GM12892 (cell line): ENCODE results near the gene LGALS9.

ENCODE experiments used
- DNase-seq: peaks from one replicate; pipeline ENCODE4 v3.0.0; 2011; ENCODE audit not compliant: insufficient read length
- FAIRE-seq: peaks from 2 replicates; lab custom pipeline; 2011; peaks lifted over from hg19 to GRCh38; lab: Jason Lieb, UNC
- POLR2A ChIP-seq: IDR thresholded peaks from 2 replicates; pipeline ENCODE4 v1.6.1; 2011; ENCODE audit warnings: low read depth, low read length, control low read depth
- POLR2AphosphoS5 ChIP-seq: IDR thresholded peaks from 2 replicates; pipeline ENCODE4 v1.6.1; 2011; ENCODE audit warnings: low read depth, low read length, control low read depth
- TAF1 ChIP-seq: IDR thresholded peaks from 2 replicates; pipeline ENCODE4 v1.6.1; 2011; ENCODE audit warnings: low read depth, mild to moderate bottlenecking, control low read depth, low read length, borderline replicate concordance

The LGALS9 gene

DNA sequence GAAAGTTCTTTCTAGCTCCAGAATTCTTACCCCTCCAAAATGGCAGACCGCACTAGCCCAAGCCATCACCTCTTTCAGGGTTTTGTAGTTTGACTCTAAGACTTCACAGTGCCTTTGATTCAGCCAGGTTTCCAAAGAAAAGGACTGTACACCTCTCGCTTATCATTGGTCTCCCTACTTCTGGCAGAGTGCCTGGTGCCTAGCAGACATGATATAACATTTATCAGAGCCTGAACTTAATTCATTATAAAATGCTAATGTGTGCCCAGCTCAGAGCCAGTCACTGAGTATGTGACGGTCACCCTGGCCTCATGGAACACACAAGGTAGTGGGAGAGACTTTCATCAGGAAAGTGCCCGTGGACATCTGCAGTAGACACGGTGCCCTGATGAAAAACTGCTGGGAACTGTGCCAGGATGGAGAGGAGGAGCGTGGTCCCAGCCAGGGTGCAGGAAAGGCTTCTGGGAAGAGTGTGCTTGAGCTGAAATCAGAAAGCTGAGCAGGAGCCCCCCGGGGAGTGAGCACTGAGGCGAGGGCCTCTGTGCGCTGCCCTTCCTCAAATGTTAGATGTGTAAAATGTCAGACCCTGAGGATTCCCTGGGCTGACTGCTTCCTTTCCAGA is 34.3 kb upstream of the LGALS9 start:
- FAIRE-seq (no peak), DNase-seq (no peak)
- TF ChIP-seq POLR2AphosphoS5 (no peak), TAF1 (no peak), POLR2A (no peak)

DNA sequence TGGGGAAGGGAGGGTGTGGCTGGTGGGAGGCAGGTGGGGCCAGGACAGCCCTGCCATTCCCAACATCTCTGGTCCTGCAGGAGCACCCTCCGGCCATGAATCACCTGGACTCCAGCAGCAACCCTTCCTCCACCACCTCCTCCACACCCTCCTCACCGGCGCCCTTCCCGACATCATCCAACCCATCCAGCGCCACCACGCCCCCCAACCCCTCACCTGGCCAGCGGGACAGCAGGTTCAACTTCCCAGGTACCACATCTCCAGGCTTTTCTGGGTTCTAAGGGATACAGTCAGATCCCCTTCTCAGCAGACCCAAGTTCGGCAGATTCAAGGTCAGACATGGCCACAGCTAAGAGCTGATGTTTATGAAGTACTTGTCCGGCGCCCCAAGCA is 33.8 kb upstream of the LGALS9 start:
- DNase-seq: no peak
- TF ChIP-seq POLR2AphosphoS5: no peak
- TF ChIP-seq POLR2A: no peak
- no peak for TF ChIP-seq TAF1
- no peak for FAIRE-seq

DNA sequence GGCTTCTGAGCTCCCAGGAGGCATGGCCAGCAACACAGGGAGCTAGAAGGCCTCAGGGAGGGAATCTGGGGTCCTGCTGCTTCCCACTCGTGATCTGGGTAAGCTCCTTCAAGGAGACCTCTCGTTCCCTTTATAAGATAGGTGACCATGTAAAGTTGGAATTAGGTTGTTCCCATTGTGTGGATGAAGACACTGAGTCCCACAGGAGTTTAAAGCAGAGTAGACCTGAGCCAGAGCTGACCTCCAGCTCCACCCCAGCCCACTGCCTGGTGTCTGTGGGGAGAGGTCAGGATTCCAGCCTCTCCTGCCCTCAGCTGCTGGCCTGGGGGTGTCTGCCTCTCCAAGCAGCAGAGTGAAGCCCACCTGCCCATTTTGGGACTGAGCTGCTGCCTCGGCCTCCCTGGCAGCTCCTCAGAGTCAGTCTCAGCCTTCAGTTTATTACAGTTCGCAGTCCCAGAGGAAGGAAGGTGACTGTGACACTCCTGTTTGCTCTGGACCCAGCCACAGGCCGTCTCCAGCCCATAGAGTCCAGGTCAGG is 33.1 kb upstream of the LGALS9 start:
- FAIRE-seq (no peak), DNase-seq (no peak)
- TF ChIP-seq POLR2A (no peak), POLR2AphosphoS5 (no peak)

DNA sequence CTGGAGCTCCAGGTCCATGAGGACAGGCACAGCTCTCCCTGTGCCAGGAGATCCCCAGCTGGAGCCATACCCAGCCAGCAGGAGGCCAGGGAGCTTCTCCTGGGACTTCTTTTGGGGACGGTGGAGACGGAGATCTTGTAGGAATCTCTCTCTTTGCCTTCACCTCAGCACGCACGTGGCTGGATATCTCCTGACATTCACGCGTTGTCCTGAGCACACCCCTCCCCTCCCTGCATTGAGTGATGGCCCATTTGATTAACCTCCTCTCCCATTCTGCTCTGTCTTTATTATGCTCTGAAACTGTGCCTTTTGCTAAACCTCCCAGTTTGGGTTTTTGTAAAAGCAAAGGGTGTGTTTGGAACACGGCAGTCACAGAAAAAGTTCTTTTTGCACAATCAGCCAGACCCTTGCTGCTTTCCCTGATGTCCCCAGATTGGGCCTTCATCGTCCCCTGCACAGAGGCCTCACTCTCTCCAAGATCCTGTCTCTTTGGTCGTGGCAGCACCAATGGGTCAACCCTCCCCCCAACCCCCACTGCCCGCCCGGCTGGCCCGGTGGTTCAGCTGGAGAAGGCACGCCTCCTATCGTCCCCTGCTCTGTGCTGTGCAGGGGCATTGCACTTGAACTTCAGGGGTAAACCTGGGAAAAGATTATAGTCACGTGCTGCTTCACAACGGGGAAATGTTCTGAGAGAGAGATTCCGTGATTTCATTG is 32.5 kb upstream of the LGALS9 start:
- DNase-seq: no peak

DNA sequence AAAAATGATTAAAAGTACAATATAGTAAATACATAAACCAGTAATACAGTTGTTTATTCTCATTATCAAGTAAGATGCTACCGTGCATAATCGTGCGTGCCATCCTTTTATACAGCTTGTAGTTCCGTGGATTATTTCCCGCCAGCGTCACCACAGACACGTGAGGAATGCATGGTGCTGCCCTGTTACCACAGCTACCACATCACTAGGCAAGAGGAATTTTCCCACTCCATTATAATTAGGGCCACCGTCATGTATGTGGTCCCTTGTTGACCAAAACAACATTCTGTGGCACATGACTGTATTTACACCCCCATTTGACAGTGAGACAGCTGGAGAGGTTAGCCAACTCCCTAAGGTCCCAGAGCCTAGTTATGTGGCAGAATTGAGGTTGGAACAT is 30.5 kb upstream of the LGALS9 start:
- DNase-seq (no peak), FAIRE-seq (no peak)
- no peak for TF ChIP-seq TAF1
- no peak for TF ChIP-seq POLR2AphosphoS5
- TF ChIP-seq POLR2A: no peak

More for the DNA sequence above, 32.5 kb upstream of the LGALS9 start:
- no peak for FAIRE-seq
- TF ChIP-seq TAF1 (no peak), POLR2A (no peak), POLR2AphosphoS5 (no peak)

DNA sequence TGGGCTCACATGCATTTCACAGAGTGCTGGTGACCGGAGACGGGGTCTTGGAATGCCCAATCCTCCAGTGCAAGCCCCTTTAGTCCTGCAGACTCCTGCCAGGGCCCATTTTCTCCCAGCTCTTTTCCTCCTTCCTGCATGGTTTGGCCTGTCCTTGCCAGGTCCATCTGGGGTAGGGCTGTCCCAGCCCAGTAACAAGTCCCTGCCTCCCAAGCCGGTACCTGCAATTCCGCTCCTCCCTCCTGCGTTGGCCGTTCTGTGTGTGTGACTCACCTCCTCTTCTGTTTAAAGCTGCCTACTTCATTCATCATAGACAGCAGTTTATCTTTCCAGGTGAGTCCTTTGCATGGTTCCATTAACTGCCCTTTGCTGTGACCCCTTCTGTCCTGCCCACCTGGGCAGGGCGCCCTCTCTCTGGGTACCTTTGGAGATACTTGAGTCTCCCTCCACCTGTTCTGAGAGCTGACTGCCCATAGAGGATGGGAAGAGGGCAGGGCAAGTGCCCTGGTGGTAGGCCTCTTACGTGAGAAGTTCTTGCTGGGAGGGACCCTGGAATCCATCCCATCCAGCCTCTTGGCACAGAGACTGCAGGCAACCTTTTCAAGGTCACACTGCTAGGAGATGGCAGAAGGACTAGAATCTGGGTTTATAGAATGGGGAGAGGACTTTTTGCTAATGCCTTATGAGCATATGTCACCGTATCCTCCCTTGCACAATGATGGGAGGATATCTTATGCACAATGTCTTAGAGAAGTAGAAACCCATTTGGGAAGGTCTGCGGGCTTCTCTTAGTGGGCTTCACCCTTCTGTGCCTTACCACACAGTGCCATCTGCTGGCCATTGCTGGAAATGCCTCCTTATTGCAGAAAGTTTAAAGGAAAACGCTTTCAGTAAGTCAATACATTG is 29.7 kb upstream of the LGALS9 start:
- no peak for TF ChIP-seq TAF1
- no peak for TF ChIP-seq POLR2A
- no peak for TF ChIP-seq POLR2AphosphoS5
- DNase-seq (peak; percentile 46), FAIRE-seq (peak; percentile 85)

DNA sequence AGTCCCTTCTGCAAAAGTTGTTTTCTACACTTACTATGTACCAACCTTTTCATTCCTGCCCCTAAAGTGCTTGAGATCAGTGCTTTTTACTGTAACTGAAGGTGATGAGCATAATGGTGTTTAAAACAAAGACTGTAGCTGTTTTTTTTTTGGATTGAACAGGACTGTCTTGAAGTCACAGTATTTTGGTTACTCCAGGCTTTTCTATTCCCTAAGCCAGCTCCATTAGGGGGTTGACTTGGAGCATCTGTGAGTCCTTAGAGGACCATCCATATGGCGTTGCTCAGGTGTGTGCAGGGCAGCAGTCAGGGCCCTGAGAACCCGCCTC is 29.0 kb upstream of the LGALS9 start:
- no peak for DNase-seq
- FAIRE-seq: no peak
- no peak for TF ChIP-seq TAF1
- TF ChIP-seq POLR2A: no peak
- no peak for TF ChIP-seq POLR2AphosphoS5

DNA sequence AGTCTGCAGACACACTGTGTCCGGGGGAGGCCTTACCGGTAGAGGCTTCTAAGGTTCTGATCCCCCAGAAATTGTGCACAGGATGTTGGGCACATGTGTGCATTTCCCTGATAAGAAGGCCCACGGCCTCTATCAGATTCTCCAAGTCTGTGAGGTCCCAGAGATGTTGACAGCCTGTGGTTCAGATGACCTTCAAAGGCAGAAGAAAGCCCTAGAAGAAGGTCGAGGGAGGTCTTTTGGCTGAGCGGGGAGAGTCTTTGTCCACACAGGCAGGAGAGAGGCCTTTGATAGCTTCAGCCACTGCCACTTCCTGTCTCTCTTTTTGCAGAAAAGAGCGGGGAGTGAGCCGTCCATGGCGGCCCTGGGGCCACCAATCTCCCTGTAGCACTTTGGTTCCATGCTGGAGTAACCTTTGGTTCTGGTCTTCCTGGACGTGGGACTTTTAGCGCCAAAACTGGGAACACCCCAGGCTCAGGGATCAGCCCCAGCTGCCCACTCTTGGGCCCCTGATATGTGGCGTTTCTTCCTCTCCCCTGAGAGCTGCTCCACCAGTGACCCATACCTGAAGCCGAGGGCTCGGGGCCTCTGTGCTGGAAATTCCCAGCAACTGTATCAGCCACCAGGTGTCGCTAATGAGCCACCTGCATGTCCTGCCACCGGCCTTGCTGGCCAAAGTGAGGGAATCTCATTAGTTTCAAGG is 28.1 kb upstream of the LGALS9 start:
- TF ChIP-seq TAF1 (no peak), POLR2A (no peak), POLR2AphosphoS5 (no peak)
- DNase-seq (peak; percentile 75), FAIRE-seq (peak; percentile 85)

DNA sequence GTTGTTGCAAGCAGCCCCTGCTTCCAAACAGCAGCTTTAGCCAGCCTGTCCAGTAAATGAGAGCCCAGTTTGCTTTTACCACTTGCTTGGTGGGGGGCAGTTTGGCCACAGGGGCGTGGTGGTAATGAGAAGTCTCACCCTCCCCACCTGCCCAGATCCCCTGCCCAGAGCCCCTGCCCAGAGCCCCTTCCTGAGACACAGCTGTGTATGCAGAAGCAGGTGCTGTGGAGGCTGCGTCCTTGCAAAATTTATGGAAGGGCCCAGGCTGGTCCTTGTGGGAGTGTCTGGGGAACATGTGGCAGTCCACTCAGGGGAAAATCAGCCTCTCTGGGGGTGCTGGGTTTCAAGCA is 27.6 kb upstream of the LGALS9 start:
- no peak for TF ChIP-seq POLR2A
- TF ChIP-seq POLR2AphosphoS5: no peak
- no peak for TF ChIP-seq TAF1
- FAIRE-seq: no peak
- DNase-seq: no peak

DNA sequence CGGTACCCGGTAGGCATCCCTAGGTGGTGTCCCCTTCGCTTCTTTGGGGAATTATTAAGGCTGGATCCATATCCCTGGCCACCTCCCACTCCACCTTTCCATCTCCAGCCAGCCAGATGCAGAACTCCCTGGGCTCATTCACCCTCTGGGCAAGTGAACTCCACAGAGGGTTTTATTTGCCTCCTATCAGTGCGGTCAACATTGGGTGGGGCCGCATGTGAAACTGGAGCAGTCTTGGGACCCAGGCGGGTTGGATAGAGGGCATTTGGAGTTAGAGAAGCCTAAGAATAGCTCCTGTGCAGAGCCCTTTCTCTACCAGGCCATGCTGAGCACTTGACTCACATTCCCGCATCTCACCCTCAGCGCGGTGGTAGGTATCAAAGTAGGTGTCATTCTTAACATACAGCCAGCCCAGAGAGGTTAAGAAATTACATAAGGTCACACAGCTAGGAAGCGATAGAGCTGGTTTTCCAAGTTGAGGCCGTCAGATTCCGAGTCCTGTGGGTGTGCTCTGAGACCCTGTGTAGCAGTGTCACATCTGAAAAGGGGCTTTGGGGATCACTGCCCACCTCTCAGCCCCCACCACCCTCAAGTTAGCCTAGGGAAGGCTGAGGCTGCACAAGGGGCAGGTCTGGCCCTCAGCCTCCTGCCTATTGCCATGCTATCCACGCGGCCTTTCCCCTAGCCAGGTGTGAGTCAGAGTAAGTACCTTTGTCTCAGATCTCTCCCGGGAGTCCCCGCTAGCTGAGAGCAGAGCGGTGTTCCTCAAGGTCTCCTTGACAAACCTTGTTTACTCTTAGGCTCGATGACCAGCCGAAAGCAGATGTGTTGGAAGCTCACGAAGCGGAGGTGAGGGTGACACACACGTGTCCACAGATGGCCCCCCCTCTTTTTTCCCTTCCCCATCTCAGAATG is 26.9 kb upstream of the LGALS9 start:
- DNase-seq (no peak), FAIRE-seq (no peak)
- no peak for TF ChIP-seq TAF1
- TF ChIP-seq POLR2A: no peak
- TF ChIP-seq POLR2AphosphoS5: no peak

DNA sequence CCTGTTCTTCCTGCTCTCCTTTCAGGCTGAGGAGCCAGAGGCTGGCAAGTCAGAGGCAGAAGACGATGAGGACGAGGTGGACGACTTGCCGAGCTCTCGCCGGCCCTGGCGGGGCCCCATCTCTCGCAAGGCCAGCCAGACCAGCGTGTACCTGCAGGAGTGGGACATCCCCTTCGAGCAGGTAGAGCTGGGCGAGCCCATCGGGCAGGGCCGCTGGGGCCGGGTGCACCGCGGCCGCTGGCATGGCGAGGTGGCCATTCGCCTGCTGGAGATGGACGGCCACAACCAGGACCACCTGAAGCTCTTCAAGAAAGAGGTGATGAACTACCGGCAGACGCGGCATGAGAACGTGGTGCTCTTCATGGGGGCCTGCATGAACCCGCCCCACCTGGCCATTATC is 25.6 kb upstream of the LGALS9 start:
- DNase-seq: no peak
- FAIRE-seq: no peak
- TF ChIP-seq POLR2AphosphoS5: no peak
- TF ChIP-seq TAF1: no peak
- no peak for TF ChIP-seq POLR2A
